Activated CD4-positive, alpha-beta T cell treated with anti-CD3 and anti-CD28 coated beads, Interleukin-2, amount 10 ng/mL, durations not matched to agents 7 days and 5 days (primary cell): ENCODE results near the gene RNF220. TPM values are rescaled to one million over a fixed set of nuclear protein-coding genes. Genes with fewer than 3 reads are reported as not detected.

Experiments used
- CTCF ChIA-PET: fragments of 350-600 bp; sonication (Branson Sonifier 250); formaldehyde crosslinking; loops from one replicate; lab custom pipeline; 2021; ENCODE audit warnings: antibody characterized with exemption; lab: Charles Lee
- POLR2A ChIA-PET: fragments of 350-600 bp; sonication (Branson Sonifier 250); formaldehyde crosslinking; loops from one replicate; lab custom pipeline; 2021; ENCODE audit warnings: antibody characterized with exemption; lab: Charles Lee
- DNase-seq: peaks from one replicate; pipeline ENCODE4 v3.0.0-alpha.2; 2020
- H3K27ac Mint-ChIP-seq: one replicate; pipeline ENCODE4 v1.8.0; 2021; ENCODE audit warnings: mild to moderate bottlenecking, moderate library complexity, mixed read lengths
- H3K27me3 Mint-ChIP-seq: one replicate; pipeline ENCODE4 v1.8.0; 2021; ENCODE audit warnings: mixed read lengths
- H3K36me3 Mint-ChIP-seq: one replicate; pipeline ENCODE4 v1.8.0; 2021; ENCODE audit warnings: low read depth, mixed read lengths
- H3K4me1 Mint-ChIP-seq: one replicate; pipeline ENCODE4 v1.8.0; 2021; ENCODE audit warnings: mixed read lengths
- H3K4me3 Mint-ChIP-seq: one replicate; pipeline ENCODE4 v1.8.0; 2021; ENCODE audit warnings: mild to moderate bottlenecking, moderate library complexity, mixed read lengths
- H3K9me3 Mint-ChIP-seq: one replicate; pipeline ENCODE4 v1.8.0; 2021; ENCODE audit warnings: mixed read lengths
- total RNA-seq, 2 experiments: library from RNA; stranded (reverse); gene quantifications; one replicate each; pipeline ENCODE4 v1.2.3, GENCODE V29; 2021

The RNF220 gene
- total RNA-seq, 2 experiments from 2014 or later, result 82.9 to 88.4 TPM

GRCh38 chr1:44604157-44604955, 199.3 kb downstream of the RNF220 start:
- ChIA-PET POLR2A (no interaction called here), CTCF (no interaction called here)
- Mint-ChIP-seq H3K4me1 (no peaks in the 10 kb centered on the region), H3K9me3 (no peaks in the 10 kb centered on the region), H3K27me3 (no peaks in the 10 kb centered on the region), H3K36me3 (no peaks in the 10 kb centered on the region), H3K27ac (no peak overlapping the region), H3K4me3 (no peak overlapping the region)
- DNase-seq, result no peak

- no peak for DNase-seq
- ChIA-PET POLR2A (no interaction called here), CTCF (no interaction called here)
- Mint-ChIP-seq H3K4me1 (no peaks in the 10 kb centered on the region), H3K27me3 (no peaks in the 10 kb centered on the region), H3K36me3 (no peaks in the 10 kb centered on the region), H3K4me3 (no peak overlapping the region), H3K27ac (no peak overlapping the region), H3K9me3 (no peaks in the 10 kb centered on the region)
Observed at GRCh38 chr1:44605914-44606615, 201.0 kb downstream of the RNF220 start.

DNA sequence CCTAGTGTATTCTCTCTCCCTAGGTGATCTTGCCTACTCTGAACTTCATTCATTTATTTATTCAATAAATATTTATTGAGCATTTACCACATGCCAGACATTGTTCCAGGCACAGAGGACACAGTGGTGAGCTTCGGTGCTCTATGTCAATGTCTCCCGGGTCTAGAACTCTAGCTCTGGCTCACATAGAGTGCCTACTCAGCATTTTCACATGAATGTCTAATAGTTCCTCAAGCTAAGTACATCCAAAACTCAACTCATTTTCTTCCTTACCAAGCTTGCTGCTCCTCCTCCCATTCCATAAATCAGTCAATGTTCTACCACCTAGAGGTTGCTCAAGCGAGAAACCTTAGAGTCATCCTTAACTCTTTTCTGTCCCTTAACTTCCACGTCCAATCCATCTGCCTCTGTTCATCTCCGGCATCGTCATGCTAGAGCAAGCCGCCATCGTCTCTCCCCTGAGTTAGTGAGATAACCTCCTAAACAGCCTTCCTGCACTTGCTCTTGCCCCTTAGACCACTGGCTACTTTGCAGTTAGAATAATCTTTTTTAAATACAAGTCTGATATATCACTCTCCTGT, 201.7 kb downstream of the RNF220 start:
- DNase-seq, result no peak
- no peaks in the 10 kb centered on the region for H3K9me3 Mint-ChIP-seq
- ChIA-PET POLR2A (no interaction called here), CTCF (interaction anchor here (0.6 kb wide), 1 partner anchor 128 kb away, joined by 3 read pairs; no protein-coding TSS in a partner anchor)
- no peak overlapping the region for H3K27ac Mint-ChIP-seq
- H3K36me3 Mint-ChIP-seq, result no peaks in the 10 kb centered on the region
- H3K4me1 Mint-ChIP-seq, result no peaks in the 10 kb centered on the region
- H3K4me3 Mint-ChIP-seq, result no peak overlapping the region
- no peaks in the 10 kb centered on the region for H3K27me3 Mint-ChIP-seq

- no peaks in the 10 kb centered on the region for H3K27me3 Mint-ChIP-seq
- no peaks in the 10 kb centered on the region for H3K9me3 Mint-ChIP-seq
- no peak overlapping the region for H3K4me3 Mint-ChIP-seq
- DNase-seq, result no peak
- H3K27ac Mint-ChIP-seq, result no peak overlapping the region
- no peaks in the 10 kb centered on the region for H3K36me3 Mint-ChIP-seq
- H3K4me1 Mint-ChIP-seq, result no peaks in the 10 kb centered on the region
- CTCF ChIA-PET, result interaction anchor here (1.0 to 1.8 kb wide), 2 partner anchors 9 to 76 kb away, joined by 4 to 5 read pairs; no protein-coding TSS in a partner anchor
- POLR2A ChIA-PET, result no interaction called here
Observed at GRCh38 chr1:44608141-44608540, 203.1 kb downstream of the RNF220 start.

GRCh38 chr1:44609412-44609767, 204.3 kb downstream of the RNF220 start:
- ChIA-PET POLR2A (no interaction called here), CTCF (interaction anchor here (1.7 to 1.8 kb wide), 2 partner anchors 43 to 77 kb away, joined by 4 to 5 read pairs; no protein-coding TSS in a partner anchor)
- H3K4me3 Mint-ChIP-seq, result no peak overlapping the region
- H3K27me3 Mint-ChIP-seq, result no peaks in the 10 kb centered on the region
- peak; percentile 27 for DNase-seq
- H3K9me3 Mint-ChIP-seq, result no peaks in the 10 kb centered on the region
- no peaks in the 10 kb centered on the region for H3K36me3 Mint-ChIP-seq
- no peaks in the 10 kb centered on the region for H3K4me1 Mint-ChIP-seq
- H3K27ac Mint-ChIP-seq, result no peak overlapping the region

DNA sequence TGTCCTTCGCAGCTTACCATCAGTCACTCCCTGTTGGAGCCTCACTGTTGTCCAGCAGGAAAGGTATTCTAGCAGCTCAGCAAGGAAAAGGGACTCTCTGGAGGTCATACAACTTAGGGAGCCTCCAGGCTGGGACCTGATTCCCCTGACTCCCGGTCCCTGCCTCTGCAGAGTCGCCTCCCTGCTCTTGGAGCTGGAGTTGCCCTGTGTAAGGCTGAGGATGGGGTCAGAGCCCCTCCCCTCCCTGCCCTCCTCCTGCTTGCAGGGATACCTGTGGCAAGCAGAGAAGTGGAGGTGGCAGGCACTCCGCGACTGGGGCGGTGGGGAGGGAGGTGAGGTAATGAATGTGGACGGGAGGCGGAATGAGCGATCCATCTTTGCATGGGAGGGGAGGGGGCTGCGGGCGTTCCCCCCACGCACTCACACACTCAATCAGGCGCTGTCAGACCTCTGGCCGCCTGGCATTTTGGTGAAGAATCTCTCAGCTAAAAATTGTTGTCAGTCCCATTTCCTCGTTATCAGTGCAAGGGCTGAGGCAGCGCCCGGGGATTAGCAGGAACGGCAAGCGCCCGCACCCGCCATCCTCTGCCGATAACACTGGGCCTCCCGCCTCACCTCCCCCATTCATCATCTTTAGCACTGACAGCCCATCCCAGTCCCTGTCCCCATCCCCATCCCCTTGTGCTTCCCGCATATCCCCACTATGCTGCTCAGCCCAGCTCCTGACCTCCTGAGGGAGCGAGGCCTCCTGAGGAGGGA, 204.9 kb downstream of the RNF220 start:
- no peaks in the 10 kb centered on the region for H3K36me3 Mint-ChIP-seq
- no peak overlapping the region for H3K4me3 Mint-ChIP-seq
- H3K27me3 Mint-ChIP-seq, result no peaks in the 10 kb centered on the region
- ChIA-PET POLR2A (no interaction called here), CTCF (interaction anchor here (0.6 to 1.8 kb wide), 4 partner anchors 43 to 246 kb away, joined by 3 to 5 read pairs (median 4); no protein-coding TSS in a partner anchor)
- no peak for DNase-seq
- H3K9me3 Mint-ChIP-seq, result no peaks in the 10 kb centered on the region
- H3K27ac Mint-ChIP-seq, result no peak overlapping the region
- H3K4me1 Mint-ChIP-seq, result no peaks in the 10 kb centered on the region

DNA sequence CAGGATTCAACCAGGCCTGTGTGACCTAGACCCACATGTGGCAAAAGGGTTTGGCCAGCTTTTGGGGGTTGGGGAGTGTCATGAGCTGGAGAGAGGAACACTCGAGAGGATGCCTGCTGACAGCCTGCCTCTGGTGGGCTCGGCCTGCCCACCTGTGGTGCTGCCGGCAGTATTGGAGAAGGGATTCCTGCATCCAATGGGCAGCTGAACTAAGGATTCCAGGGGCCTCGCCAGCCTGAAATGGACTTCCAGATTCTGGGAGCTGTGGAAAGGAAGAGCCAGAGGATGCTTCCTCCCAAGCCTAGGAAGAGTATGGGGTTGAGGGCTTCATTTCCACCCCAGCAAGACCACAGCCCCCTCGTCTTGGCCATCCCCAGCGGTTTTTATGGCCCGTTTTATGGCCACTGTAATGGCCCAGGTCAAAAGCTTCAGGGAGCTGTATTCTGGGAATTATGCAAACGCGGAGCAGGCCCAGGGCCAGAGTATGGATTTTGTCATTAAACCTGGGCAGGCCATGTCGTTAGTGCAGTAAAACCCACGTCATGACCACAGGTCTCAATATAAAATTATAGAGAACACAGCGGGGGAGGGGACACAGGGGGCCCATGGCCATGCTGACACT, 205.6 kb downstream of the RNF220 start:
- POLR2A ChIA-PET, result no interaction called here
- H3K4me3 Mint-ChIP-seq, result no peak overlapping the region
- H3K27ac Mint-ChIP-seq, result no peak overlapping the region
- H3K36me3 Mint-ChIP-seq, result no peaks in the 10 kb centered on the region
- H3K4me1 Mint-ChIP-seq, result no peaks in the 10 kb centered on the region
- DNase-seq, result no peak
- no peaks in the 10 kb centered on the region for H3K27me3 Mint-ChIP-seq
- no peaks in the 10 kb centered on the region for H3K9me3 Mint-ChIP-seq
- CTCF ChIA-PET, result interaction anchor here (0.6 to 1.7 kb wide), 3 partner anchors 42 to 245 kb away, joined by 3 to 5 read pairs (median 3); no protein-coding TSS in a partner anchor

DNA sequence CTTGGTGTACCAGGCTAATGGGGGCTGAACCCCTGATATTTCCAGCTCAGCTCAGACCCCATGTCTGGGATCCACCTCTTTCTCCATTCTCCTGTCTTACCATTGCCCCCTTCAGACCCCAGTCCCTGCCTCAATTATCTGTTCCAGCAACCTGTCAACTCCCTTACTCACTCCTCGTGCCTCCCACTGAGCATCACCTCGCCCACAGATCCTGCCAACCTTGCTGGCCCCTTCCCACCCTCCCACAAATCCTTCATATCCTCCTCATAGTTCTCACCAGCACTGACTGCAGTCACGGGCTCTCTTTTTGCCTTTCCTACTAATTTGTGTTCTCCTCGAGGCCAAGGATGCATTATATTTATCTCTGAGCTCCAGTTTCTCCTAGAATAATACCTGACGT, 206.4 kb downstream of the RNF220 start:
- H3K36me3 Mint-ChIP-seq, result no peaks in the 10 kb centered on the region
- H3K4me1 Mint-ChIP-seq, result no peaks in the 10 kb centered on the region
- ChIA-PET POLR2A (interaction anchor here (0.6 kb wide), 1 partner anchor 342 kb away, joined by 3 read pairs; no protein-coding TSS in a partner anchor), CTCF (interaction anchor here (0.6 kb wide), 1 partner anchor 175 kb away, joined by 3 read pairs; no protein-coding TSS in a partner anchor)
- H3K4me3 Mint-ChIP-seq, result no peak overlapping the region
- no peak overlapping the region for H3K27ac Mint-ChIP-seq
- no peak for DNase-seq
- no peaks in the 10 kb centered on the region for H3K9me3 Mint-ChIP-seq
- no peaks in the 10 kb centered on the region for H3K27me3 Mint-ChIP-seq

GRCh38 chr1:44611866-44612265, 206.8 kb downstream of the RNF220 start:
- ChIA-PET CTCF (interaction anchor here (0.6 kb wide), 2 partner anchors 27 to 176 kb away, joined by 3 read pairs; no protein-coding TSS in a partner anchor), POLR2A (interaction anchor here (0.6 kb wide), 1 partner anchor 343 kb away, joined by 3 read pairs; no protein-coding TSS in a partner anchor)
- Mint-ChIP-seq H3K4me1 (no peaks in the 10 kb centered on the region), H3K27ac (no peak overlapping the region), H3K27me3 (no peaks in the 10 kb centered on the region), H3K36me3 (no peaks in the 10 kb centered on the region), H3K9me3 (no peaks in the 10 kb centered on the region), H3K4me3 (no peak overlapping the region)
- no peak for DNase-seq

DNA sequence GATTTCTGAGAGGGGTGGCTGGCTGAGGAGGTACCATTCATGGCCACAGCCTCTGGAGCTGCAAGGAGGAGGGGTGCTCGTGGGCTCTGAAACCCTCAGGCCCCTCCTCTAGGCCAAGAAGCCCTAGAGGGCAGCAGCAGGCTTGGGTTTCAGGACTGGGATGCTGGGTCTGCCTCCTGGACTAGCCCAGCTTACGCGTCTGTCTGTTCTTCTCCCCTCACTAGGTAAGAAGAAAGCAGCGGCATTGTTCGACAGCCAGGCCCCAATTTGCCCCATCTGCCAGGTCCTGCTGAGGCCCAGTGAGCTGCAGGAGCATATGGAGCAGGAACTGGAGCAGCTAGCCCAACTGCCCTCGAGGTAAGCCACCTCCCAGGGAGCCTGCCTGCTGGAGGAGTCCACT, 208.9 kb downstream of the RNF220 start:
- H3K9me3 Mint-ChIP-seq, result no peaks in the 10 kb centered on the region
- DNase-seq, result no peak
- H3K27me3 Mint-ChIP-seq, result no peaks in the 10 kb centered on the region
- POLR2A ChIA-PET, result no interaction called here
- CTCF ChIA-PET, result interaction anchor here (1.7 kb wide), 1 partner anchor 39 kb away, joined by 7 read pairs; no protein-coding TSS in a partner anchor
- no peak overlapping the region for H3K4me3 Mint-ChIP-seq
- no peak overlapping the region for H3K27ac Mint-ChIP-seq
- H3K36me3 Mint-ChIP-seq, result no peaks in the 10 kb centered on the region
- no peaks in the 10 kb centered on the region for H3K4me1 Mint-ChIP-seq

- CTCF ChIA-PET, result interaction anchor here (0.8 to 1.3 kb wide), 2 partner anchors 22 to 36 kb away, joined by 3 to 5 read pairs; no protein-coding TSS in a partner anchor
- Mint-ChIP-seq H3K4me1 (no peaks in the 10 kb centered on the region), H3K36me3 (no peaks in the 10 kb centered on the region), H3K27me3 (no peaks in the 10 kb centered on the region), H3K4me3 (no peak overlapping the region), H3K9me3 (no peaks in the 10 kb centered on the region), H3K27ac (no peak overlapping the region)
- POLR2A ChIA-PET, result no interaction called here
- DNase-seq, result no peak
Observed at GRCh38 chr1:44616284-44616990, 211.4 kb downstream of the RNF220 start.
